GM23248 (cell line): ENCODE data around the gene WBP2NL.

ENCODE experiments used
- EZH2 ChIP-seq: fragments of 200-600 bp; sonication (generic); IDR thresholded peaks from 2 replicates; pipeline ENCODE4 v1.6.1; 2018; ENCODE audit warnings: antibody characterized with exemption, mild to moderate bottlenecking; ENCODE audit not compliant: insufficient read depth, poor library complexity, severe bottlenecking
- EZH2phosphoT487 ChIP-seq: fragments of 200-600 bp; sonication (generic); IDR thresholded peaks from 2 replicates; pipeline ENCODE4 v1.6.1; 2018; ENCODE audit warnings: antibody characterized with exemption, moderate library complexity, mild to moderate bottlenecking, low read depth; ENCODE audit not compliant: insufficient read depth

DNA sequence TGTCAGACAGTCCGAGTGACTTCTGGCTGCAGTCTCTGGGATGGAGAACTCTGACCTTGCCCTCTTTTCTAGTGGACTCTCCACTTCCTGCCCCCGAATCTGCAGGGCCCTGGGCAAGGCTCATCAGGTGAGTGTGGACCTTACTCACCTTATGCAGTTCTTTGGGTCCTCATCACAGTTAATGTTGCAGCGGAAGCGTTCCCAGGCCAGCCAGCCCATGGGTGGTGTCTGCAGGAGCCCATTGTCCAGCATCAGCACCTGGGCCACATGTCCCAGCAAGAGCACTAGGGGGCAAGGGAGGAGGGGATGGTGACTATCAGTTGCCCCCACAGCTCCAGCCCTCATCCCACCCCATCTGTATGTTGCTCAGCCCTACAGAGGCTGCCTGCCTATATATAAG is 69.7 kb downstream of the WBP2NL start:
- TF ChIP-seq EZH2: no peak
- no peak for TF ChIP-seq EZH2phosphoT487
